Measurements from ENCODE around the gene UBASH3A. TPM values are rescaled to one million over a fixed set of nuclear protein-coding genes. Genes with fewer than 3 reads are reported as not detected.
A peak's percentile ranks its signal among the peaks of the same experiment; 100 is the strongest.

UBASH3A gene
- total and polyA plus RNA-seq, 7 donors = 0.06 to 0.21 TPM; not detected in 5

GRCh38 chr21:42454786-42455185 is 51.1 kb downstream of the UBASH3A start:
- intact Hi-C loops (cut with DNase I) = loop anchor here in 1 of 2 donors (5.0 kb wide), 1 partner anchor 307 kb away; no protein-coding TSS in a partner anchor
- WGBS, 3 donors = 60 to 70% (median 66%) methylated on average over 9 of the region's 9 CpGs
- DNase-seq = no peak

GRCh38 chr21:42455196-42455595 is 51.5 kb downstream of the UBASH3A start:
- TF ChIP-seq CTCF (IDR thresholded peaks at IDR 0.05) = no peak
- no peak for ATAC-seq

More at GRCh38 chr21:42454786-42455185, 51.1 kb downstream of the UBASH3A start:
- H3K4me3 ChIP-seq = no peak overlapping the region
- H3K4me1 ChIP-seq = no peaks in the 10 kb centered on the region
- H3K9me3 ChIP-seq = no peaks in the 10 kb centered on the region
- no peaks in the 10 kb centered on the region for H3K36me3 ChIP-seq (ENCODE audit: insufficient read depth in 1 of 2, low read depth in 1 of 2)
- H3K27me3 ChIP-seq (ENCODE audit: insufficient read depth in 3 of 3, low read length in 2 of 3) = peaks cover 0 to 15% (median 2%) of the 10 kb centered on the region in 3 donors
- TF ChIP-seq CTCF (IDR thresholded peaks at IDR 0.05) = no peak
- ATAC-seq = no peak
- H3K27ac ChIP-seq = no peak overlapping the region

GRCh38 chr21:42455754-42456440 is 52.2 kb downstream of the UBASH3A start:
- H3K27ac ChIP-seq = no peak overlapping the region
- H3K36me3 ChIP-seq (ENCODE audit: insufficient read depth in 1 of 2, low read depth in 1 of 2) = no peaks in the 10 kb centered on the region
- H3K4me3 ChIP-seq = no peak overlapping the region
- TF ChIP-seq CTCF (IDR thresholded peaks at IDR 0.05) = no peak
- DNase-seq (no peak), ATAC-seq (no peak)
- no peaks in the 10 kb centered on the region for H3K4me1 ChIP-seq
- intact Hi-C loops (cut with DNase I) = no loop called here
- WGBS, 3 donors = 77 to 81% (median 80%) methylated on average over 10 of the region's 10 CpGs
- peaks cover 0 to 15% (median 0%) of the 10 kb centered on the region in 3 donors for H3K27me3 ChIP-seq (ENCODE audit: insufficient read depth in 3 of 3, low read length in 2 of 3)
- H3K9me3 ChIP-seq = no peaks in the 10 kb centered on the region

More at GRCh38 chr21:42455196-42455595, 51.5 kb downstream of the UBASH3A start:
- Histone ChIP-seq H3K4me1 (no peaks in the 10 kb centered on the region), H3K9me3 (no peaks in the 10 kb centered on the region), H3K27me3 (ENCODE audit: insufficient read depth in 3 of 3, low read length in 2 of 3) (peaks cover 0 to 15% (median 0%) of the 10 kb centered on the region in 3 donors), H3K27ac (no peak overlapping the region), H3K36me3 (ENCODE audit: insufficient read depth in 1 of 2, low read depth in 1 of 2) (no peaks in the 10 kb centered on the region), H3K4me3 (no peak overlapping the region)
- WGBS, 3 donors = 61 to 75% (median 71%) methylated on average over 9 of the region's 9 CpGs
- peak in 1 of 2 donors; percentile 45 for DNase-seq
- intact Hi-C loops (cut with DNase I) = no loop called here

GRCh38 chr21:42456457-42456856 is 52.8 kb downstream of the UBASH3A start:
- ATAC-seq = no peak
- intact Hi-C loops (cut with DNase I) = no loop called here
- no peak for DNase-seq
- no peak overlapping the region for H3K27ac ChIP-seq
- peaks cover 0 to 15% (median 0%) of the 10 kb centered on the region in 3 donors for H3K27me3 ChIP-seq (ENCODE audit: insufficient read depth in 3 of 3, low read length in 2 of 3)
- H3K9me3 ChIP-seq = no peaks in the 10 kb centered on the region
- H3K4me3 ChIP-seq = no peak overlapping the region
- WGBS, 3 donors = 78 to 83% (median 80%) methylated on average over 8 of the region's 8 CpGs
- H3K36me3 ChIP-seq (ENCODE audit: insufficient read depth in 1 of 2, low read depth in 1 of 2) = no peaks in the 10 kb centered on the region
- H3K4me1 ChIP-seq = no peaks in the 10 kb centered on the region
- TF ChIP-seq CTCF (IDR thresholded peaks at IDR 0.05) = no peak
